ENCODE measurements around the gene DENND1A.

The DENND1A gene

DNA sequence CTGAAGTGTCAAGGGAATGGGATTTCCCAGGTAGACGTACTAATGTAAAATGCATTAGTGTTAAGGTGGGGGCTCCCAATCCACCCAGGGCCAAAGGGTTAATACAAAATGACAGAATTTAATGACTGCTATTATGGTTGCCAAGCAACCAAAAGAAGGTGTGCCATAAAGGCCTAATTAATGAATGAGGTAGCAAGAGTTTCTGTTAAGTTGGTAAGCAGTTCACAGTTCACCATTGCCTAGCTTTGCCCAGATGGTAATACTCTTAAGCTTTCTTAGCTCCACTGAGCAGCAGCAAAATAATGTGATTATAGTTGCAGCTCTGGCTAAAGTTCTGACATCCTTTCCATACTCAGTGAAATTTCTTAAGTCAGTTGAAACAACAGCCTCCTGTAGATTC, 211.7 kb downstream of the DENND1A start:
- Histone ChIP-seq H3K9me3 (ENCODE audit: control insufficient read depth, low read length) (no peaks in the 10 kb centered on the region), H3K27me3 (ENCODE audit: control insufficient read depth, insufficient read depth, low read length, poor library complexity, severe bottlenecking) (no peaks in the 10 kb centered on the region), H3K4me1 (ENCODE audit: control insufficient read depth, insufficient read depth, low read length) (no peaks in the 10 kb centered on the region), H3K4me3 (ENCODE audit: insufficient read depth, low read depth, low read length) (no peak overlapping the region), H3K36me3 (ENCODE audit: control insufficient read depth, insufficient read depth, low read length) (no peaks in the 10 kb centered on the region), H3K27ac (ENCODE audit: insufficient read depth, low read depth, low read length, poor library complexity, severe bottlenecking) (no peak overlapping the region)
- 93 to 100% methylated on average over 1 of the region's 1 CpG for WGBS, 2 experiments

DNA sequence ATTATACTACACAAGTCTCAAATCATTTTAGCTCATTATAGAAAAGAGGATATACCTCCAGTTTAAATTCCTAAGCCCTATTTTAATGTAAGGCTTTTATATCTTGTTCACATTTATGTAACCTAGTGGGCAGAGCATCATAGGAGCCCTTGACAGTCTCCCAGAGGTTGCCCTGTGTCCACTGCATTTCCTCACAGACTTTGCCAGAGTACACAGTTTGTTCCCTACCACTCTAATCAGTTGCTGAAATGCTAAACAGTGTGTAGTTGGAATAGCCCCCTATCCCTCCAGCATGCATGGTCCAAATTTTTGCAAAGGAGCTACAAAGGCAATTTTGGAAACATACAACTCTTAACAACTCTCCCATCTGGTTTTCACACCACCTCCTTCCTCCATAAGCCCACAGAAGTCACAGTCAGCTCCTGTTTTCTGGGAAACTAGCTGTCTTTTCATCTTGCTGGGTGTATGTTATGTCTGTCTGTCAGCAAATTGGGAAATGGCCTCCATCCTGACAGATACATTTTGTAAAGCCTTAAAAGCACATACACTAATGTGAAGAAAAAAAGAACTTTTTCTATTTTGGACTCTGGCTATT, 212.2 kb downstream of the DENND1A start:
- H3K36me3 ChIP-seq (ENCODE audit: control insufficient read depth, insufficient read depth, low read length) = no peaks in the 10 kb centered on the region
- no peaks in the 10 kb centered on the region for H3K27me3 ChIP-seq (ENCODE audit: control insufficient read depth, insufficient read depth, low read length, poor library complexity, severe bottlenecking)
- no peak overlapping the region for H3K4me3 ChIP-seq (ENCODE audit: insufficient read depth, low read depth, low read length)
- no peak overlapping the region for H3K27ac ChIP-seq (ENCODE audit: insufficient read depth, low read depth, low read length, poor library complexity, severe bottlenecking)
- no peaks in the 10 kb centered on the region for H3K4me1 ChIP-seq (ENCODE audit: control insufficient read depth, insufficient read depth, low read length)
- no peaks in the 10 kb centered on the region for H3K9me3 ChIP-seq (ENCODE audit: control insufficient read depth, low read length)

DNA sequence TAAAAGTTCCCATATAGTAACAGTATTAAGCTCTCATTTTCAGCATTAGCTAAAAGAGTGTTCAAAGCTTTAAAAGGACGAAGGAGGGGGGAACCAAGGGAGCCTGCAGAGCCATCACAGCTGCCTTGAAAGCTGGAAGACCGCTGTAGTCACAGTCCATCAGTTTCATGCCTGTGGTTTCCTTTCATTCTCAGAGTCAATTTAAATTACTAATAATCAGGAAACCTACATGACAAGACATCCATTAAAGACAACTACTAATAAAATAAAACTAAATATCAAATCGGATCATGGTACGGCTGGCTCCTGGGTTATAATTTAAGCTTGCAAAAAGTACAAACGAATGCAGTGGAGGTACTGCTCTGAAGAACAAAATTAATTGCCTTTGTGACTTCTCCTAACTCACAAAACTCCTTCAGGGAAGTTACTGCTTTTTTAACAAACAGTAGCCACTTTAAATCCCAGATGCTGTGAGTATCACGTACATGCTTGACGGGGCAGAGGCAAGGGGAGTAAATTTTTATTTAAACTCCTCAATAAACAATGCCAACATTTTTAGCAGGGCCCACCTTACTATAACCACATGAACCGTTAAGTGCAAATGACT, 213.5 kb downstream of the DENND1A start:
- Histone ChIP-seq H3K36me3 (ENCODE audit: control insufficient read depth, insufficient read depth, low read length) (no peaks in the 10 kb centered on the region), H3K27ac (ENCODE audit: insufficient read depth, low read depth, low read length, poor library complexity, severe bottlenecking) (no peak overlapping the region), H3K4me3 (ENCODE audit: insufficient read depth, low read depth, low read length) (no peak overlapping the region), H3K27me3 (ENCODE audit: control insufficient read depth, insufficient read depth, low read length, poor library complexity, severe bottlenecking) (no peaks in the 10 kb centered on the region), H3K9me3 (ENCODE audit: control insufficient read depth, low read length) (no peaks in the 10 kb centered on the region), H3K4me1 (ENCODE audit: control insufficient read depth, insufficient read depth, low read length) (no peaks in the 10 kb centered on the region)
- WGBS, 2 experiments = 91 to 93% methylated on average over 5 to 8 of the region's 8 CpGs

DNA sequence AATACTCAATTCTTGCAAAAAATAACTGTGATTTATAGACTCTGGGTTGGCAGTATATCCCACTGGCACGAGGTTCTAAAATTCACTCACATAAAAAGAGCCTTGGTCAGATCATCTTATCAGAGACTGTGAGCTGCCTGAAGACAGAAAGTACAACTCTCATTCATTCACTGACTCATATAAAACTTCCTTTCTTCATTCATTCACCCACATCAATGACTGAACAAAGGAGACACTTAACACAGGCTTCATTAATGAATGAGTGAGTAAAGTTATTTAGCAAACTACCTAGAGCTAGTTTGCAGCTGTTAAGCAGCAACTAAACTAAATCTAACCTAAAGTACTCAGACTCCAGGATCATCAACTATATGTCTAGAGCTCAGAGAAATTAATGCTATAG, 214.7 kb downstream of the DENND1A start:
- H3K27me3 ChIP-seq (ENCODE audit: control insufficient read depth, insufficient read depth, low read length, poor library complexity, severe bottlenecking) = no peaks in the 10 kb centered on the region
- H3K9me3 ChIP-seq (ENCODE audit: control insufficient read depth, low read length) = no peaks in the 10 kb centered on the region
- H3K27ac ChIP-seq (ENCODE audit: insufficient read depth, low read depth, low read length, poor library complexity, severe bottlenecking) = no peak overlapping the region
- H3K4me3 ChIP-seq (ENCODE audit: insufficient read depth, low read depth, low read length) = no peak overlapping the region
- no peaks in the 10 kb centered on the region for H3K4me1 ChIP-seq (ENCODE audit: control insufficient read depth, insufficient read depth, low read length)
- WGBS, 2 experiments = 92 to 97% methylated on average over 1 of the region's 1 CpG
- H3K36me3 ChIP-seq (ENCODE audit: control insufficient read depth, insufficient read depth, low read length) = no peaks in the 10 kb centered on the region

DNA sequence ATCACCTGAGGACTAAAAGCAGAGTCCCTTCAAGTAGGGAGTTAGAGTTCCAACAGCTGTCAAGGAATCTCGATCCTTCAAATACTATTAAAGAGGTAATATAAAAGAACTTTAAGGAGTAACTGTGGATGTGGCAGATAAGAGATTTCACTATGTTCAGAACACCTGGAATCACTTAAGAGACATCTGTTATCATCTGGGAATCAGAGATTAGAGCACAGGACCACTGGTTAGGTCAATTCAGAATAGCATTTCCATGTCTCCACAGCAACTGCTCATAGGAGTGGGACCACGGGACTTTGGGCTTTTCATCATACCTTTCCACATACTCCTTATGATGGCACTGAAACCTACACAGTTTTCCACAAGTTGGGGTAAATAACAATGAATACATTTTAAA, 216.6 kb downstream of the DENND1A start:
- Histone ChIP-seq H3K27me3 (ENCODE audit: control insufficient read depth, insufficient read depth, low read length, poor library complexity, severe bottlenecking) (no peaks in the 10 kb centered on the region), H3K4me1 (ENCODE audit: control insufficient read depth, insufficient read depth, low read length) (no peaks in the 10 kb centered on the region), H3K9me3 (ENCODE audit: control insufficient read depth, low read length) (no peaks in the 10 kb centered on the region), H3K4me3 (ENCODE audit: insufficient read depth, low read depth, low read length) (no peak overlapping the region), H3K27ac (ENCODE audit: insufficient read depth, low read depth, low read length, poor library complexity, severe bottlenecking) (no peak overlapping the region), H3K36me3 (ENCODE audit: control insufficient read depth, insufficient read depth, low read length) (no peaks in the 10 kb centered on the region)
- 97 to 100% methylated on average over 2 of the region's 2 CpGs for WGBS, 2 experiments

DNA sequence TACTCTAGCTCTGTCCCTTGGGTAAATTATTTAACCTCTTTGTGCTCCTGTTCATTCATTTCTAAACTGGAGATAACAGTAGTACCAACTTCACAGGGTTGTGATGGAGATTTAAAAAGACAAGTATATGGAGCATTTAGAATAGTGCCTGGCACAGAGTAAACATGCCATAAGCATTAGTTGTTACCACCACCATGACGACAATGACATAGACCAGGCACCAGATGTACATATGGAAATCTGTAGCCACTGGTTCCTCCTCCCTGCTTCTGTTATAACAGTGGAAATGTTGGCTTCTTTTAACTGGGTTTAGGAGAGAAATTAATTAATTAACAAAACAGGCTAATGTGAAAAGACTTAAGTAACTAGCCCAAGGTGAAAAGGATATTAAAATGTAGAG, 217.5 kb downstream of the DENND1A start:
- H3K36me3 ChIP-seq (ENCODE audit: control insufficient read depth, insufficient read depth, low read length) = no peaks in the 10 kb centered on the region
- H3K9me3 ChIP-seq (ENCODE audit: control insufficient read depth, low read length) = no peaks in the 10 kb centered on the region
- no peaks in the 10 kb centered on the region for H3K4me1 ChIP-seq (ENCODE audit: control insufficient read depth, insufficient read depth, low read length)
- WGBS, 2 experiments = 96 to 100% methylated on average over 1 of the region's 1 CpG
- H3K27me3 ChIP-seq (ENCODE audit: control insufficient read depth, insufficient read depth, low read length, poor library complexity, severe bottlenecking) = no peaks in the 10 kb centered on the region
- H3K27ac ChIP-seq (ENCODE audit: insufficient read depth, low read depth, low read length, poor library complexity, severe bottlenecking) = no peak overlapping the region
- H3K4me3 ChIP-seq (ENCODE audit: insufficient read depth, low read depth, low read length) = no peak overlapping the region

DNA sequence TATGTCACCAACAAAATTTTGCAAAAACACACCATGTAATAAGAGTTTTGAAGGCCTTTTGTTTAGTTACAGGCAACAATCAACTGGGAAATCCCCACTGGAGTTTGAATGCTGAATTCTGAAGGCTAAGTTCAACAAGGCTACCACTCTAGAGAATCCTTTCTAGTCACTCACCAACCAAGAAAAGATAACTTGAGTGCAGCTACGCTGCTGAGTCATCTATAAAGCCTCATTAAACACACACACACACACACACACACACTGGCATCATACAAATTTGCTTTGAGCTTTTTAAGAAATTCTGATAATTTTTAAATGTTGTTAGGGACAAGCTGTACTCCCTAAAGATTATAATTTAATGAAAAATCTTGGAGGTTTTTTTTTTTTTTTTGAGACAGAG, 219.6 kb downstream of the DENND1A start:
- no peaks in the 10 kb centered on the region for H3K36me3 ChIP-seq (ENCODE audit: control insufficient read depth, insufficient read depth, low read length)
- no peaks in the 10 kb centered on the region for H3K9me3 ChIP-seq (ENCODE audit: control insufficient read depth, low read length)
- WGBS, 2 experiments = 87 to 100% methylated on average over 1 of the region's 1 CpG
- H3K27me3 ChIP-seq (ENCODE audit: control insufficient read depth, insufficient read depth, low read length, poor library complexity, severe bottlenecking) = no peaks in the 10 kb centered on the region
- no peak overlapping the region for H3K4me3 ChIP-seq (ENCODE audit: insufficient read depth, low read depth, low read length)
- H3K4me1 ChIP-seq (ENCODE audit: control insufficient read depth, insufficient read depth, low read length) = no peaks in the 10 kb centered on the region
- H3K27ac ChIP-seq (ENCODE audit: insufficient read depth, low read depth, low read length, poor library complexity, severe bottlenecking) = no peak overlapping the region

DNA sequence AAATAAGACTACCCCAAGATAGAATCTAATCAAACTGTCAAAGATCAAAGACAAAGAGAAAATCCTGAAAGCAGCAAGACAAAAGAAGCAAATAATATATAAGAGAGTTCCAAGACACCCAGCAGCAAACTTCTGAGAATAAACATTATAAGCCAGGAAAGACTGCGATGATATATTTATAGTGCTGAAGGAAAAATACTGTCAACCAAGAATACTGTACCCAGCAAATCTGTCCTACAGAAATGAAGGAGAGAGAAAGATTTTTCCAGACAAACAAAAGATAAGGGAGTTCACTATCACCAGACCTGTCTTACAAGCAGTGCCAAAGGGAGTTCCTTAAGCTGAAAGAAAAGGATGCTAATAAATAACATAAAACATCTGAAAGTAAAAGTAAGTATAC, 227.4 kb downstream of the DENND1A start:
- H3K27me3 ChIP-seq (ENCODE audit: control insufficient read depth, insufficient read depth, low read length, poor library complexity, severe bottlenecking) = no peaks in the 10 kb centered on the region
- no peaks in the 10 kb centered on the region for H3K4me1 ChIP-seq (ENCODE audit: control insufficient read depth, insufficient read depth, low read length)
- no peaks in the 10 kb centered on the region for H3K36me3 ChIP-seq (ENCODE audit: control insufficient read depth, insufficient read depth, low read length)
- 95% methylated on average over 1 of the region's 1 CpG; no CpG with 5 or more reads in 1 of the 2 experiments for WGBS, 2 experiments
- no peak overlapping the region for H3K27ac ChIP-seq (ENCODE audit: insufficient read depth, low read depth, low read length, poor library complexity, severe bottlenecking)
- H3K9me3 ChIP-seq (ENCODE audit: control insufficient read depth, low read length) = peaks cover 5% of the 10 kb centered on the region
- no peak overlapping the region for H3K4me3 ChIP-seq (ENCODE audit: insufficient read depth, low read depth, low read length)

DNA sequence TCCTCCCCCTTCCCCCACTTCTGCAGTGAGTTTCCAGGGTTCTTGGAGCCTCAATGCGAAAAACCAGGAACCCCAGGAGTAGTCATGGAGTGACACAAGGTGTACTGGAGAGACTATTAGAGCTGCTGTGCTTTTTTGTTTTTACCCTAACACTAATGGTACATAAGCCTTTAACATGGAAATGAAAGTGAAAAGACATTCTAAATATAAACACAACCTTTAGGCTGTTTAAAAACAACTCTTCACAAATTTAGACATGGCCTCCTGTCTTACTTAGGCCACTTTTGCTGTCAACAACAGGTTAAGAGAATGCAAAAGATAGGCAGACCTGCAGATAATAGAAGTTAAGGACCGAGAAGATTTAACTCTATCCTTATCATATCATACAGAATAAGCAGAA, 232.2 kb downstream of the DENND1A start:
- no peaks in the 10 kb centered on the region for H3K4me1 ChIP-seq (ENCODE audit: control insufficient read depth, insufficient read depth, low read length)
- no peaks in the 10 kb centered on the region for H3K36me3 ChIP-seq (ENCODE audit: control insufficient read depth, insufficient read depth, low read length)
- H3K27me3 ChIP-seq (ENCODE audit: control insufficient read depth, insufficient read depth, low read length, poor library complexity, severe bottlenecking) = no peaks in the 10 kb centered on the region
- H3K27ac ChIP-seq (ENCODE audit: insufficient read depth, low read depth, low read length, poor library complexity, severe bottlenecking) = no peak overlapping the region
- H3K9me3 ChIP-seq (ENCODE audit: control insufficient read depth, low read length) = peaks cover 3% of the 10 kb centered on the region
- no peak overlapping the region for H3K4me3 ChIP-seq (ENCODE audit: insufficient read depth, low read depth, low read length)
- WGBS, 2 experiments = 57 to 80% methylated on average over 1 to 2 of the region's 2 CpGs

DNA sequence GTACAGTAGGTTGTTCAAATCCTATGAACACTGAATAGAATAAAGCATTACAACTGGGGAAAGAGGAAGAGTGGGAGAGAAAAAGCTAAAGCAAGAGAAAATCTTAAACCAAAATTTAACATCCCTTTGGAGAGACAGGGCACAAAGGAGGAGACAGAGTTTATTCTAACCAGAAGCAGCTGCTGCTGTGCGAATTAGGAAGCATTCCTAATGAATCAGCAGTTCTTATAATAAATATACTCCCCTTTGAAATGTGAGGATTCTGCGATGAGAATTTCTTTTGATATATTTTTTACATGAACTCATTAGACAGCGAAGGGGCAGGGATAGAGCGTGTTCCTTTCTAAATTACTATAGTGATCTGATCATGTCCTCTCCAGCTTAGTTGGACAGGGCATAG, 233.4 kb downstream of the DENND1A start:
- H3K36me3 ChIP-seq (ENCODE audit: control insufficient read depth, insufficient read depth, low read length) = no peaks in the 10 kb centered on the region
- WGBS, 2 experiments = 93 to 100% methylated on average over 1 to 4 of the region's 4 CpGs
- no peak overlapping the region for H3K27ac ChIP-seq (ENCODE audit: insufficient read depth, low read depth, low read length, poor library complexity, severe bottlenecking)

DNA sequence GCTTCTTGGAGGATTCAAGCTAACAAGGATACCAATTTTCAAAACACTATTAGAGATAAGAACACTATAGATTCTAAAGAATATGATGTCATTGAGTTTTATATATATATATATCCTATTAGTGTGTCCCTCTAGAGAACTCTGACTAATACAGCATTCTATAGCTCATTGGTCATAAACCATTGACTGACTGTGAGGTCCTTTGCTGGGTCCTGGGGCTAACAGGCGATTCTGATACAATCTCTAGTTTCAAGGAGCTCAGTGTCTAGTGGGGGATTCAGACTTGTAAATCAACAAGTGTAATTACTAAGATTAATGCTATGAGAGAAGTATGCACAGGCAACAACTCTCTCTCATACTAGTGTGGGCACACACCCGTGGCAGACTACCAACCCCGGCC, 234.5 kb downstream of the DENND1A start:
- Histone ChIP-seq H3K36me3 (ENCODE audit: control insufficient read depth, insufficient read depth, low read length) (no peaks in the 10 kb centered on the region), H3K27ac (ENCODE audit: insufficient read depth, low read depth, low read length, poor library complexity, severe bottlenecking) (no peak overlapping the region), H3K4me1 (ENCODE audit: control insufficient read depth, insufficient read depth, low read length) (no peaks in the 10 kb centered on the region), H3K4me3 (ENCODE audit: insufficient read depth, low read depth, low read length) (no peak overlapping the region), H3K27me3 (ENCODE audit: control insufficient read depth, insufficient read depth, low read length, poor library complexity, severe bottlenecking) (no peaks in the 10 kb centered on the region), H3K9me3 (ENCODE audit: control insufficient read depth, low read length) (no peaks in the 10 kb centered on the region)
- WGBS, 2 experiments = 88 to 97% methylated on average over 1 to 3 of the region's 3 CpGs

More for the DNA sequence above, 233.4 kb downstream of the DENND1A start:
- H3K4me1 ChIP-seq (ENCODE audit: control insufficient read depth, insufficient read depth, low read length) = no peaks in the 10 kb centered on the region
- H3K9me3 ChIP-seq (ENCODE audit: control insufficient read depth, low read length) = no peaks in the 10 kb centered on the region
- H3K27me3 ChIP-seq (ENCODE audit: control insufficient read depth, insufficient read depth, low read length, poor library complexity, severe bottlenecking) = no peaks in the 10 kb centered on the region
- H3K4me3 ChIP-seq (ENCODE audit: insufficient read depth, low read depth, low read length) = no peak overlapping the region

Measured in ectodermal cell (in vitro differentiated cells).